T-helper 2 cell treated with Interferon-gamma antibody and Interleukin-4, amounts not matched to agents 100 ng/mL and 5 ng/mL, for 36 hours (primary cell): ENCODE results near the gene TMEM116. TPM values are rescaled to one million over a fixed set of nuclear protein-coding genes. Genes with fewer than 3 reads are reported as not detected.
"Not testable (repeated sequence)": the region's sequence is repeated elsewhere in the genome, so short reads cannot be mapped to it uniquely, and the experiment has no call there.

Experiments used
- intact Hi-C: fragments of 100-400 bp; cut with micrococcal nuclease; formaldehyde crosslinking; loops from one replicate; pipeline ENCODE4 v1.15.1; 2023
- total RNA-seq: library from RNA; stranded (reverse); gene quantifications from 2 replicates; pipeline ENCODE4 v1.2.3, GENCODE V29; 2022

TMEM116 gene
- total RNA-seq, 1 donor from 2014 or later = 11.5 TPM

GRCh38 chr12:112010415-112011344 lies 2.3 kb downstream of the TMEM116 start:
- intact Hi-C loops = loop anchor here (5.0 kb wide), 1 partner anchor 323 kb away; the partner anchor contains the start of genes ACAD10 and BRAP

GRCh38 chr12:112009596-112009995 lies 3.4 kb downstream of the TMEM116 start:
- intact Hi-C loops = not testable (repeated sequence)

- intact Hi-C loops = no loop called here
These were observed 4.0 kb downstream of the TMEM116 start for GRCh38 chr12:112008918-112009317.

- intact Hi-C loops = no loop called here
These were observed 5.0 kb downstream of the TMEM116 start for GRCh38 chr12:112007945-112008344.

- intact Hi-C loops = no loop called here
These were observed 7.3 kb downstream of the TMEM116 start for GRCh38 chr12:112005419-112006395.

GRCh38 chr12:112004041-112004440 lies 8.9 kb downstream of the TMEM116 start:
- intact Hi-C loops = no loop called here

GRCh38 chr12:112001576-112001975 lies 11.4 kb downstream of the TMEM116 start:
- intact Hi-C loops = no loop called here

GRCh38 chr12:112000820-112001219 lies 12.1 kb downstream of the TMEM116 start:
- intact Hi-C loops = no loop called here

GRCh38 chr12:111999129-111999528 lies 13.8 kb downstream of the TMEM116 start:
- intact Hi-C loops = not testable (repeated sequence)

GRCh38 chr12:111998015-111998414 lies 14.9 kb downstream of the TMEM116 start:
- intact Hi-C loops = no loop called here

GRCh38 chr12:111997300-111997699 lies 15.7 kb downstream of the TMEM116 start:
- intact Hi-C loops = no loop called here

GRCh38 chr12:111995782-111996480 lies 17.0 kb downstream of the TMEM116 start:
- intact Hi-C loops = loop anchor here (2.0 kb wide), 1 partner anchor 45 kb away; no protein-coding TSS in a partner anchor

- intact Hi-C loops = loop anchor here (1.0 to 2.0 kb wide), 2 partner anchors 19 to 44 kb away; partner anchors contain the start of genes ERP29 and TMEM116
These were observed 18.5 kb downstream of the TMEM116 start for GRCh38 chr12:111994211-111995111.

GRCh38 chr12:111993292-111994150 lies 19.4 kb downstream of the TMEM116 start:
- intact Hi-C loops = loop anchor here (1.0 to 2.0 kb wide), 3 partner anchors 20 to 137 kb away; partner anchors contain the start of genes ERP29 and TMEM116

- intact Hi-C loops = loop anchor here (2.0 kb wide), 1 partner anchor 138 kb away; no protein-coding TSS in a partner anchor
These were observed 20.5 kb downstream of the TMEM116 start for GRCh38 chr12:111992464-111992863.

- intact Hi-C loops = loop anchor here (2.0 kb wide), 1 partner anchor 139 kb away; no protein-coding TSS in a partner anchor
These were observed 21.0 kb downstream of the TMEM116 start for GRCh38 chr12:111991946-111992345.

- intact Hi-C loops = no loop called here
These were observed 21.4 kb downstream of the TMEM116 start for GRCh38 chr12:111991535-111991934.

- intact Hi-C loops = no loop called here
These were observed 28.1 kb downstream of the TMEM116 start for GRCh38 chr12:111984820-111985219.

- intact Hi-C loops = no loop called here
These were observed 31.0 kb downstream of the TMEM116 start for GRCh38 chr12:111981987-111982386.
